Vagina (tissue), 2 donors: ENCODE data around the gene PIP5K1C. TPM values are rescaled to one million over a fixed set of nuclear protein-coding genes. Genes with fewer than 3 reads are reported as not detected.
"Not testable (repeated sequence)": the region's sequence is repeated elsewhere in the genome, so short reads cannot be mapped to it uniquely, and the experiment has no call there.

Experiments used
- DNase-seq, 2 donors: peaks; one replicate each; pipeline ENCODE4 v3.0.0-alpha.2; 2017; ENCODE audit errors: extremely low spot score in 2 of 2
- H3K27ac ChIP-seq: fragments of 200-600 bp; sonication (generic); one replicate; pipeline ENCODE4 v1.5.1; 2019
- H3K27me3 ChIP-seq: fragments of 200-600 bp; sonication (generic); one replicate; pipeline ENCODE4 v1.5.1; 2019
- H3K36me3 ChIP-seq, 2 donors: fragments of 200-600 bp; sonication (generic); one replicate each; pipeline ENCODE4 v1.5.1; 2017 to 2019
- H3K4me1 ChIP-seq: fragments of 200-600 bp; sonication (generic); one replicate; pipeline ENCODE4 v1.5.1; 2019
- H3K4me3 ChIP-seq, 2 donors: fragments of 200-600 bp; sonication (generic); 1 replicate in 1 of 2; 2 replicates in 1 of 2; pipeline ENCODE4 v1.5.1; 2016 to 2019
- H3K9me3 ChIP-seq: fragments of 200-600 bp; sonication (generic); one replicate; pipeline ENCODE4 v1.5.1; 2019
- CTCF ChIP-seq, 3 experiments: fragments of 450-650 bp in 2 of 3; fragments of 200-600 bp in 1 of 3; sonication (generic) in 1 of 3; IDR thresholded peaks; one replicate each; pipeline ENCODE4 v1.5.1; 2017 to 2019; ENCODE audit warnings: antibody characterized with exemption in 3 of 3, mild to moderate bottlenecking in 2 of 3, moderate library complexity in 2 of 3
- POLR2A ChIP-seq, 2 donors: fragments of 450-650 bp; IDR thresholded peaks; one replicate each; pipeline ENCODE4 v1.6.1; 2017; ENCODE audit warnings: antibody characterized with exemption in 2 of 2, mild to moderate bottlenecking in 2 of 2, moderate library complexity in 2 of 2
- POLR2AphosphoS5 ChIP-seq, 2 donors: sonication (generic); formaldehyde crosslinking; IDR thresholded peaks; one replicate each; pipeline ENCODE4 v1.9.0; 2017; ENCODE audit warnings: antibody characterized with exemption in 2 of 2, mild to moderate bottlenecking in 2 of 2, low read depth in 1 of 2; ENCODE audit not compliant: insufficient read depth in 1 of 2
- intact Hi-C: fragments of 100-400 bp; cut with DNase I; formaldehyde crosslinking; loops from one replicate; pipeline ENCODE4 v1.15.1; 2023
- total RNA-seq: library from RNA; depleted of rRNA; stranded (reverse); fragments of >200 nt; gene quantifications from one replicate; pipeline ENCODE4 v1.2.3, GENCODE V29; 2016

The PIP5K1C gene
- total RNA-seq, 1 donor from 2014 or later = 24.1 TPM

DNA sequence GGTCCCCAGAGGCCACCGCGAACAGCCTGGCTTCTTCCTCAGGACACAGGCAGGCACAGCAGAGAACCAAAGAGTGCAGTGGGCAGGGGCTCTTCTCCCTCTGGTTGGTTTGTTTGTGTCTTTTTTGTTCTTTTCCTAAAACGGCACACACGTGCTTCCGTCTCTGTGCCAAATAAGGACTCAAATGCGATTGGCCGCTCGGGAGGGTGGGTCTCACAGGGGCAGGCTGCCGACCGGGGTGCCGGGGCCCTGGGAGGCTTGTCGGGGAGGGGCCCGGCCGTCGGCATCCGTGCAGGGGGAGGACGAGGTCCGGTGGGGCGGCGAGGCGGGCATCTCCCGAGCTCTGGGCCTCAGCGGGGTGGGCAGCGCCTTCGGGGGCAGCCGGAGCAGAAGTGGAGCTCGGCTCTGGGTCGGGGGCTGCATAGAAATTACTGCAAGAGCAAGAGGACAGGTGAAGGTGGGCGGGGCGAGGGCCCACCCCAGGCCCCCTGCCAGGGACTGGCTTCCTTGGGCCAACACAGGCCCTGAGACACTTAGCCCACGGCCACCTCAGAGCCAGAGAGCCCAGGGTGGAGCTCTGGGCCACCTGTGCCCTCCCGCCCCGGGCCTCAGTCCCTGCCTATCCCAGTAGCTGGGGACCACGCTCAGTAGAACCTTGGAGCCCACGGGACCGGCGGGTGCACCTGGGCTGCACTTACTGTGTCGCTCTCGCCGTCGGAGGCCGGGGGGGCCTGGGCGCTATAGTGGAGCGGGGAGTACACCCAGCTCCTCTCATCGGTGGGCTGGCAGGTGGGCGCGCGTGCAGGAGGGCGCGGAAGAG lies 67.3 kb downstream of the PIP5K1C start:
- H3K9me3 ChIP-seq = no peaks in the 10 kb centered on the region
- H3K36me3 ChIP-seq = peaks cover 0 to 26% of the 10 kb centered on the region in 2 donors
- no peak overlapping the region for H3K27ac ChIP-seq
- H3K4me1 ChIP-seq = no peaks in the 10 kb centered on the region
- no peak for DNase-seq
- no peaks in the 10 kb centered on the region for H3K27me3 ChIP-seq
- intact Hi-C loops = no loop called here
- no peak for TF ChIP-seq POLR2AphosphoS5 (IDR thresholded peaks at IDR 0.05; ENCODE audit: insufficient read depth in 1 of 2, low read depth in 1 of 2)
- no peak for TF ChIP-seq POLR2A (IDR thresholded peaks at IDR 0.05)
- no peak overlapping the region for H3K4me3 ChIP-seq

DNA sequence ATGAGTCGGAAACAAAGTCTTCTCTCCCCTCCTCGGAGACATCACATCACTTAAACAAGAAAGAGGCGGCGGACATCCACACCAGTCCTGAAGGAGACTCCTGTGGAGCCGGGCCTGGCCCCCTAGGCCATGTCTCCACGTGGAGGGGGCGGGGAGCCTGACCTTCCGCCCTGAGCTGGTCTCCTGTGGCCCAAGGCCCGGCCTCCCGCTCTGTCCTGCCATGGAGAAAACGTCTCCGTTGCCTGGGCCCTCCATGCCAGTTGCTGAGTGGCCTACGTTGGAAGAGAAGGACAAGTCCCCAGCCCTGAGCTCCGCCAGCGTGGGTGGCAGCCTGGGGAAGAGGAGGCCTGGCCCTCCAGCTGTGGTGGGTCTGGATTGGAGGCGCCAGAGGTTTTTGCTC lies 68.2 kb downstream of the PIP5K1C start:
- TF ChIP-seq POLR2A (IDR thresholded peaks at IDR 0.05) (no peak), POLR2AphosphoS5 (IDR thresholded peaks at IDR 0.05; ENCODE audit: insufficient read depth in 1 of 2, low read depth in 1 of 2) (no peak), CTCF (IDR thresholded peaks at IDR 0.05) (no peak)
- peaks cover 0 to 21% of the 10 kb centered on the region in 2 donors for H3K36me3 ChIP-seq
- no peak overlapping the region for H3K27ac ChIP-seq
- no peak overlapping the region for H3K4me3 ChIP-seq
- no peaks in the 10 kb centered on the region for H3K4me1 ChIP-seq
- DNase-seq = no peak
- intact Hi-C loops = no loop called here
- no peaks in the 10 kb centered on the region for H3K9me3 ChIP-seq
- H3K27me3 ChIP-seq = no peaks in the 10 kb centered on the region

DNA sequence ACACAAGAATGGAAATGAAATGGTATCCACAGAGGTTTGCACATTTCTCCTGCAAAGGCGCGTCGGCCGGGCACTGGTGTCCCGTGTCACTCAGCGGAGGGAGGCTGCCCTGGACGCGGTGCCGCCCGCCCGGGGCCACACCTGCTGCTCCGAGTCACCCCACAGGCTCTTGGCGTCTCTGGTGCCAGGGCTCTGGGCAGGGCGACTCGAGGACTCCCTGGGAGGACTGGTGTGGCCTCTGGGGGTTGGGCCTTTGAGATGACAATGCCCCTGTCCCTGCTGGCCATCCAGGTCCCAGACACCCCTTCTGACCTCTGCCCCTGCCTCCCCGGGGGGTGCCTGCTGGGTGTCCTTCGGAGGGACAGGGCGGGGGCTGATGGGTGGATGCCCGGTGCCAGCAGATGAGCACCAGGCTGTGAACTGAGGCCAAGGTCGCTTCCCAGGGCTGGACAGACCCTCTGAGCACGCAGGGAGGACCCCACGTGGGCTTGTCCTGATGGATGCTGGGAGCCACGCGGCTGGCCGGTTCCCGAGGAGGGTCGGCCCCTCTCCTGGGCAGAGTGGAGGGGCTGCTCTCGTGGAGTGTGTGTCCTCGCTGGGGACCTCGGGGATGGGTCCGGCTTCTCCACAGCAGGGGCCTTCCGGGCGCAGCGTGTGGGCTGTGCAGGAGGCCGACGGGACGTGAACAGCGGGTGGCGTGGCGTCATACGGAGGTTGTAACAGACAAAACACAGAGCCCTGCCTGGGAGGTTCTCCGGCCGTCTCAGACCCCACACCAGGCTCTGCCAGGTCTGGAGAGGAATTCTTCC lies 69.0 kb downstream of the PIP5K1C start:
- intact Hi-C loops = no loop called here
- Histone ChIP-seq H3K9me3 (no peaks in the 10 kb centered on the region), H3K4me3 (no peak overlapping the region), H3K27me3 (no peaks in the 10 kb centered on the region), H3K36me3 (peaks cover 0 to 12% of the 10 kb centered on the region in 2 donors), H3K27ac (no peak overlapping the region), H3K4me1 (no peaks in the 10 kb centered on the region)
- DNase-seq = no peak
- TF ChIP-seq POLR2AphosphoS5 (IDR thresholded peaks at IDR 0.05; ENCODE audit: insufficient read depth in 1 of 2, low read depth in 1 of 2) (no peak), CTCF (IDR thresholded peaks at IDR 0.05) (no peak), POLR2A (IDR thresholded peaks at IDR 0.05) (no peak)

- H3K9me3 ChIP-seq, H3K4me3 ChIP-seq, DNase-seq, intact Hi-C loops, H3K27ac ChIP-seq, H3K27me3 ChIP-seq: not testable (repeated sequence)
- H3K4me1 ChIP-seq = peaks cover 24% of the 10 kb centered on the region
- H3K36me3 ChIP-seq = peaks cover 0 to 12% of the 10 kb centered on the region in 2 donors
Measured at GRCh38 chr19:3628766-3629165, 71.5 kb downstream of the PIP5K1C start.

- H3K27me3 ChIP-seq = no peaks in the 10 kb centered on the region
- H3K9me3 ChIP-seq = no peaks in the 10 kb centered on the region
- peak overlapping the region; percentile 5 to 100 for H3K4me3 ChIP-seq
- intact Hi-C loops = no loop called here
- peaks cover 0 to 19% of the 10 kb centered on the region in 2 donors for H3K36me3 ChIP-seq
- H3K27ac ChIP-seq = peak overlapping the region; percentile 96
- TF ChIP-seq POLR2A (IDR thresholded peaks at IDR 0.05) (no peak), POLR2AphosphoS5 (IDR thresholded peaks at IDR 0.05; ENCODE audit: insufficient read depth in 1 of 2, low read depth in 1 of 2) (no peak), CTCF (IDR thresholded peaks at IDR 0.05) (no peak)
- no peak for DNase-seq
- peaks cover 24% of the 10 kb centered on the region for H3K4me1 ChIP-seq
Measured at GRCh38 chr19:3627351-3627723, 72.9 kb downstream of the PIP5K1C start.
